ENCODE measurements around the gene NOL4L.

DNA sequence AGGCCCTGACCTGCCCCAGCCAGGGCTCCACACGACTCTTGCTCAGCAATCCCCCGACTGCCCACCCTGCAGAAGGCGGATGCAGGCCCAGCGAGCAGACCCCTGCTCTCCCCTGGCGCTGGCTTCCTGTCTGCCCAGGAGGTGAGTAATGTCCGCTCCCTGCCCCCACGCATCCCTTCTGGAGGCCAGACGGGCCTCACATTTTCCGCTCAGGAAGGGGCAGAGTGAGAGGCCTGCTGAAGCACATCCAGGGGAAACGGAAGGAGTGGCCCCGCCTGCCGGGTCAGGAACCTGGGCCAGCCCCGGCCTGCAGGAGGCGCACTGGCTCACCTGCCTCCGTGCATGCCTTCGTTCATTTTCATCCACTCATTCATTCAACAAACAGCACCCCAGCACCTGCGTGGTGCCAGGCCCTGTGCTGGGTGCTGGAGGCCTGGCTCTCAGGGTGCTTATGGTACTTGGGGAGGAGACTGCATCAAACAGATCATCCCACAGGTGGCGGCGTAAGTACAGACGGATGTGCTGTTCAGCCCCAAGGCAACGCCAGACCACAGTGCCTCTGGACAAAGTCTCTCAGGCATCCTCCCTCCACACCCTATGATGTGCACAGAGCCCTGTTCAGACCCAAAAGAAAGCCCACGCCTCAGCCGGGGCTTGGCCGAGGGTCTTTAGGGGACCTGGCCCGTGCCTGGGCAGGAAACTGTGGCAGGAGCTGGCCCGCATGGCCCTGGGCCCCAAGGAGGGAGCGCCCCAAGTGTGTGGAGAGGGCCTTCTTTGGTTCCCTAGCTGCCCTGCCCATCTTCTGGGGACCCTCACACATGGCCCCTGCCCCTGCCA is 114.9 kb downstream of the NOL4L start:
- TF ChIP-seq, protein P1, sequence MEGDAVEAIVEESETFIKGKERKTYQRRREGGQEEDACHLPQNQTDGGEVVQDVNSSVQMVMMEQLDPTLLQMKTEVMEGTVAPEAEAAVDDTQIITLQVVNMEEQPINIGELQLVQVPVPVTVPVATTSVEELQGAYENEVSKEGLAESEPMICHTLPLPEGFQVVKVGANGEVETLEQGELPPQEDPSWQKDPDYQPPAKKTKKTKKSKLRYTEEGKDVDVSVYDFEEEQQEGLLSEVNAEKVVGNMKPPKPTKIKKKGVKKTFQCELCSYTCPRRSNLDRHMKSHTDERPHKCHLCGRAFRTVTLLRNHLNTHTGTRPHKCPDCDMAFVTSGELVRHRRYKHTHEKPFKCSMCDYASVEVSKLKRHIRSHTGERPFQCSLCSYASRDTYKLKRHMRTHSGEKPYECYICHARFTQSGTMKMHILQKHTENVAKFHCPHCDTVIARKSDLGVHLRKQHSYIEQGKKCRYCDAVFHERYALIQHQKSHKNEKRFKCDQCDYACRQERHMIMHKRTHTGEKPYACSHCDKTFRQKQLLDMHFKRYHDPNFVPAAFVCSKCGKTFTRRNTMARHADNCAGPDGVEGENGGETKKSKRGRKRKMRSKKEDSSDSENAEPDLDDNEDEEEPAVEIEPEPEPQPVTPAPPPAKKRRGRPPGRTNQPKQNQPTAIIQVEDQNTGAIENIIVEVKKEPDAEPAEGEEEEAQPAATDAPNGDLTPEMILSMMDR (IDR thresholded peaks at IDR 0.05; ENCODE audit: low read length) = peak; percentile 90
- TF ChIP-seq EZH2 (IDR thresholded peaks at IDR 0.05; ENCODE audit: borderline replicate concordance, low read length) = no peak
